OCI-LY7 (cell line): ENCODE data around the gene TNNI3K. TPM values are rescaled to one million over a fixed set of nuclear protein-coding genes. Genes with fewer than 3 reads are reported as not detected.

Experiments used
- BruUV-seq: library from RNA; stranded (reverse); fragments of 400-500 nt; replicated peaks from 2 replicates; lab custom pipeline; 2021; lab: Mats Ljungman, UMichigan
- CTCF ChIA-PET: fragments of 300-600 bp; sonication (Branson Sonifier 250); formaldehyde crosslinking; loops from one replicate; lab custom pipeline; 2022; ENCODE audit warnings: antibody characterized with exemption; ENCODE audit not compliant: unreplicated experiment; lab: Charles Lee
- POLR2A ChIA-PET: fragments of 300-600 bp; sonication (Branson Sonifier 250); formaldehyde crosslinking; loops from one replicate; lab custom pipeline; 2022; ENCODE audit warnings: antibody characterized with exemption; lab: Charles Lee
- DNase-seq: peaks from one replicate; pipeline ENCODE4 v3.0.0-alpha.2; 2015; ENCODE audit warnings: low spot score
- H2AFZ ChIP-seq: fragments of 200-600 bp; sonication (generic), shearing (Covaris generic); 2 replicates; pipeline ENCODE4 v1.6.1; 2014; ENCODE audit warnings: mild to moderate bottlenecking, antibody characterized with exemption, low read length, moderate library complexity
- H3K27ac ChIP-seq: fragments of 200-600 bp; sonication (generic); 2 replicates; pipeline ENCODE4 v1.5.1; 2014; ENCODE audit warnings: mixed run types, low read depth, mild to moderate bottlenecking, moderate library complexity, low read length, inconsistent platforms; ENCODE audit not compliant: poor library complexity, severe bottlenecking
- H3K36me3 ChIP-seq: fragments of 200-600 bp; sonication (generic); 2 replicates; pipeline ENCODE4 v1.6.1; 2014; ENCODE audit warnings: mild to moderate bottlenecking, antibody characterized with exemption, low read length, moderate library complexity, mixed read lengths; ENCODE audit not compliant: insufficient read depth
- H3K4me1 ChIP-seq: fragments of 200-600 bp; sonication (generic); 2 replicates; pipeline ENCODE4 v1.5.1; 2014; ENCODE audit warnings: mild to moderate bottlenecking, low read length; ENCODE audit not compliant: insufficient read depth, poor library complexity, severe bottlenecking
- H3K4me2 ChIP-seq: fragments of 200-600 bp; sonication (generic); 2 replicates; pipeline ENCODE4 v1.6.1; 2014; ENCODE audit warnings: mild to moderate bottlenecking, low read length
- H3K4me3 ChIP-seq: fragments of 200-600 bp; sonication (generic); 2 replicates; pipeline ENCODE4 v1.5.1; 2014; ENCODE audit warnings: mild to moderate bottlenecking, low read depth, low read length; ENCODE audit not compliant: poor library complexity, severe bottlenecking
- H3K79me2 ChIP-seq: fragments of 200-600 bp; sonication (generic); 2 replicates; pipeline ENCODE4 v1.6.1; 2016; ENCODE audit warnings: low read depth, mild to moderate bottlenecking, low read length, moderate library complexity, mixed read lengths; ENCODE audit not compliant: insufficient read depth
- H3K9me2 ChIP-seq: fragments of 200-600 bp; sonication (generic); 2 replicates; pipeline ENCODE4 v1.6.1; 2016; ENCODE audit warnings: mild to moderate bottlenecking, low read length, mixed read lengths; ENCODE audit not compliant: insufficient read depth
- H3K9me3 ChIP-seq: fragments of 200-600 bp; sonication (generic); 2 replicates; pipeline ENCODE4 v1.6.1; 2014; ENCODE audit warnings: mild to moderate bottlenecking, mixed run types, low read length, mixed read lengths
- H4K20me1 ChIP-seq: fragments of 200-600 bp; sonication (generic); 2 replicates; pipeline ENCODE4 v1.6.1; 2014; ENCODE audit warnings: mild to moderate bottlenecking, antibody characterized with exemption, low read length, moderate library complexity, mixed read lengths; ENCODE audit not compliant: insufficient read depth
- CTCF ChIP-seq: fragments of 200-600 bp; sonication (generic); conservative IDR thresholded peaks from 2 replicates; pipeline ENCODE4 v1.5.1; 2014; ENCODE audit warnings: mild to moderate bottlenecking, antibody characterized with exemption, low read length, moderate library complexity, mixed read lengths
- EZH2phosphoT487 ChIP-seq: fragments of 200-600 bp; sonication (generic); IDR thresholded peaks from 2 replicates; pipeline ENCODE4 v1.6.1; 2018; ENCODE audit warnings: low read depth, borderline replicate concordance, mild to moderate bottlenecking, mixed run types, antibody characterized with exemption, low read length, moderate library complexity, mixed read lengths
- intact Hi-C: fragments of 100-400 bp; cut with micrococcal nuclease; formaldehyde crosslinking; loops from one replicate; pipeline ENCODE4 v1.10.0; 2022; ENCODE audit not compliant: unreplicated experiment
- total RNA-seq, 2 experiments: library from RNA; depleted of rRNA in 1 of 2; stranded (reverse); fragments of >200 nt in 1 of 2; shearing (Covaris generic) in 1 of 2; gene quantifications; 2 replicates each; pipeline ENCODE4 v1.2.3, GENCODE V29; 2014 to 2022

Gene TNNI3K
- total RNA-seq, 2 experiments from 2014 or later, result not detected

DNA sequence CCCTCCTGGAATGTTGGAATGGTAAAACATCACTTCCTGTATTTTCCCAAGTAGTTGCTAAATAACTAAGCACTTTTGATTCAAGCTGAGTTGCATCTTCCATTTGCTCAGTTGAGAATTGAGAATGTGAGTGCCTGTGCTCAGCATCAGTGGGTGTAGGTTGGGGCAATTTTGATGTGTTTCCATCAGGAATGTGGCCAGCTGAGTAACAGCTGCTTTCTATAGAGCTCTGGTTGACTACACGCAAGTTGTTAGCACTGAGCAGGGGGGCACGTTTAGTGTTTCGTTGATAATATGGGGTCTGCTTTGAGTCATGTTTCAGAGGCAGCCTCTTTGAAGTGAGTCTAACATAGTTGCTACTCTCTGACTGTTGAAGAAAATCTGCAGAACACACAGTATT, 235.7 kb downstream of the TNNI3K start:
- CTCF ChIA-PET, result no interaction called here
- no TSS peak for BruUV-seq
- no peak overlapping the region for H2AFZ ChIP-seq
- no peak overlapping the region for H3K4me3 ChIP-seq
- H3K27ac ChIP-seq, result no peak overlapping the region
- H3K4me2 ChIP-seq, result no peak overlapping the region
- intact Hi-C loops, result no loop called here
- H3K4me1 ChIP-seq, result no peaks in the 10 kb centered on the region
- TF ChIP-seq CTCF, result no peak
- no peak for TF ChIP-seq EZH2phosphoT487
- no peaks in the 10 kb centered on the region for H3K79me2 ChIP-seq
- H3K9me2 ChIP-seq, result no peaks in the 10 kb centered on the region
- no peaks in the 10 kb centered on the region for H3K9me3 ChIP-seq
- no peaks in the 10 kb centered on the region for H4K20me1 ChIP-seq
- H3K36me3 ChIP-seq, result no peaks in the 10 kb centered on the region
- POLR2A ChIA-PET, result interaction anchor here (0.5 kb wide), 1 partner anchor 38 kb away, joined by 3 read pairs; no protein-coding TSS in a partner anchor
- no peak for DNase-seq

DNA sequence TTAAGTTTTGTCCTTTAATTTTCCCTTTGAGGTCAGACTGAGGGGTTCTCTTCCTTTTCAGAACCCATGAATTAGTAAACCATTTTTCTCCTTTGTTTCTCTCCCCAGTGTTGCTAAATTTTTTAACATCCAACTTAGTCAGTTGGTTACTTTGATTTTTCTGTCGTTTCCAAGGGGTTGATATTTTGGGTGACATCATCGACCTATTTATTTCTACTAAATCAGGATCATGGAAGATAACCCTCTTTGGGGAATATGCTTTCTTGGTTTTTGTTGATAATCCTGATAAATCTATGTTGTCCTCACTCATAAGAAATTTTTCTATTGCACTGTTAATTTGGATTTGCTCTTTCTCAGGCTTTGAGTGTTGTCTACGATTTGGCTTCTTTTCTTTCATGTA, 236.3 kb downstream of the TNNI3K start:
- Histone ChIP-seq H3K79me2 (no peaks in the 10 kb centered on the region), H4K20me1 (no peaks in the 10 kb centered on the region), H3K9me2 (no peaks in the 10 kb centered on the region), H2AFZ (no peak overlapping the region), H3K4me1 (no peaks in the 10 kb centered on the region), H3K9me3 (no peaks in the 10 kb centered on the region), H3K4me2 (no peak overlapping the region), H3K36me3 (no peaks in the 10 kb centered on the region), H3K4me3 (no peak overlapping the region), H3K27ac (no peak overlapping the region)
- ChIA-PET POLR2A (no interaction called here), CTCF (no interaction called here)
- DNase-seq, result no peak
- no peak for TF ChIP-seq EZH2phosphoT487
- intact Hi-C loops, result no loop called here
- no TSS peak for BruUV-seq

GRCh38 chr1:74474585-74474984, 239.4 kb downstream of the TNNI3K start:
- CTCF ChIA-PET, result no interaction called here
- H3K4me3 ChIP-seq, result no peak overlapping the region
- BruUV-seq, result no TSS peak

More at GRCh38 chr1:74474585-74474984, 239.4 kb downstream of the TNNI3K start:
- TF ChIP-seq EZH2phosphoT487, result no peak
- TF ChIP-seq CTCF, result no peak
- no peaks in the 10 kb centered on the region for H3K36me3 ChIP-seq
- intact Hi-C loops, result no loop called here
- no peaks in the 10 kb centered on the region for H3K79me2 ChIP-seq
- no peaks in the 10 kb centered on the region for H3K9me3 ChIP-seq
- POLR2A ChIA-PET, result interaction anchor here (0.6 to 0.7 kb wide), 2 partner anchors 14 to 314 kb away, joined by 3 read pairs; no protein-coding TSS in a partner anchor
- no peaks in the 10 kb centered on the region for H3K9me2 ChIP-seq
- H2AFZ ChIP-seq, result no peak overlapping the region
- no peak overlapping the region for H3K27ac ChIP-seq
- H3K4me2 ChIP-seq, result no peak overlapping the region
- no peaks in the 10 kb centered on the region for H3K4me1 ChIP-seq
- no peak for DNase-seq
- no peaks in the 10 kb centered on the region for H4K20me1 ChIP-seq
